ENCODE data around the gene LCN15. TPM values are rescaled to one million over a fixed set of nuclear protein-coding genes. Genes with fewer than 3 reads are reported as not detected.

LCN15 gene
- total and polyA plus RNA-seq, 2 of the 13 experiments (the other 11 are each of a cell fraction or from before 2014, with no cell fraction given), result 1.3 to 53.7 TPM

DNA sequence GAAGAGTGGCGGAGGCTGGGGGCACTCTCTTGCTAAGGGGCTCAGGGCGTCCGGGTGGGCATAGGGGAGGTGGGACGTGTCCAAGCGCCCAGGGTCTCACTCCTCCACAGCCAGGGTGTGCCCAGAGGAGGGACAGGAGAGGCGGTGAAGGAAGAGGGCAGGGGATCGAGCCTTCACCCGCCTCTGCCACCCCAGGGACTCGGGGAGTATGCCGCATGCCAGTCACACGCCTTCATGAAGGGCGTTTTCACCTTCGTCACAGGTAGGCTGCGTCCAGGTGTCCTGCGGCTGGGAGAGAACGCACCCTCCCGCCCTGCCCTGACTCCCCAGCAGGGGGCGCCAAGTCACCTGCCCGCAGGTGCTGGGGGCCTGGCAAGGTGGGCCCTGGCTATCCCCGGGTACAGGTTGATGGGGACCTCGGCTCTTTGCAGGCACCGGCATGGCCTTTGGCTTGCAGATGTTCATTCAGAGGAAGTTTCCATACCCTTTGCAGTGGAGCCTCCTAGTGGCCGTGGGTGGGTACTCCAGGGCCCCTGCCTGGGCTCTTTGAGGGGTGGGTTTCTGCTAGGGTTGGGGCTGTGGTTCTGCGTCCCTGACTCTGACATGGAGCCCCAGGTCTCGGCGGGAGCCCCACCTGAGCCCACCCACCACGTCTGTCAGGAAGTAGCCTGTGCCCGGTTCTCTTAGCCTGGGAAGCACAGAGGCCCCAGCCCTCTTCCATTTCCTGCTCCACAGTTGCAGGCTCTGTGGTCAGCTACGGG, 27.4 kb upstream of the LCN15 start (continued):
- peak; percentile 96 for TF ChIP-seq BRD4 (CRISPR knock-in tag; IDR thresholded peaks at IDR 0.05)
- TF ChIP-seq POLR2G (IDR thresholded peaks at IDR 0.05; ENCODE audit: low read depth, low read length), result peak; percentile 23; the same call in 1 of the 2 replicates
- no peak for TF ChIP-seq ZFP1 (CRISPR knock-in tag; IDR thresholded peaks at IDR 0.05)
- TF ChIP-seq LCORL (IDR thresholded peaks at IDR 0.05), result no peak
- peak; percentile 60 for TF ChIP-seq LCORL (CRISPR knock-in tag; IDR thresholded peaks at IDR 0.05)
- TF ChIP-seq, protein P1, sequence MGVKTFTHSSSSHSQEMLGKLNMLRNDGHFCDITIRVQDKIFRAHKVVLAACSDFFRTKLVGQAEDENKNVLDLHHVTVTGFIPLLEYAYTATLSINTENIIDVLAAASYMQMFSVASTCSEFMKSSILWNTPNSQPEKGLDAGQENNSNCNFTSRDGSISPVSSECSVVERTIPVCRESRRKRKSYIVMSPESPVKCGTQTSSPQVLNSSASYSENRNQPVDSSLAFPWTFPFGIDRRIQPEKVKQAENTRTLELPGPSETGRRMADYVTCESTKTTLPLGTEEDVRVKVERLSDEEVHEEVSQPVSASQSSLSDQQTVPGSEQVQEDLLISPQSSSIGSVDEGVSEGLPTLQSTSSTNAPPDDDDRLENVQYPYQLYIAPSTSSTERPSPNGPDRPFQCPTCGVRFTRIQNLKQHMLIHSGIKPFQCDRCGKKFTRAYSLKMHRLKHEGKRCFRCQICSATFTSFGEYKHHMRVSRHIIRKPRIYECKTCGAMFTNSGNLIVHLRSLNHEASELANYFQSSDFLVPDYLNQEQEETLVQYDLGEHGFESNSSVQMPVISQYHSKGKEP (CRISPR knock-in tag; IDR thresholded peaks at IDR 0.05), result peak; percentile 68; the same call in 1 of the 2 replicates
- TF ChIP-seq YEATS2 (CRISPR knock-in tag; IDR thresholded peaks at IDR 0.05; ENCODE audit: borderline replicate concordance), result no peak
- TF ChIP-seq ZNF143 (CRISPR knock-in tag; IDR thresholded peaks at IDR 0.05), result no peak
- no peak for TF ChIP-seq STAT5B (CRISPR knock-in tag; IDR thresholded peaks at IDR 0.05)
- TF ChIP-seq FIP1L1 (IDR thresholded peaks at IDR 0.05; ENCODE audit: borderline replicate concordance, insufficient read depth, low read depth, low read length), result no peak
- no peak for TF ChIP-seq MED13 (CRISPR knock-in tag; IDR thresholded peaks at IDR 0.05)
- TF ChIP-seq ZNF674 (CRISPR knock-in tag; IDR thresholded peaks at IDR 0.05; ENCODE audit: low read depth), result no peak
- no peak for TF ChIP-seq RNF2 (conservative IDR thresholded peaks at IDR 0.05; ENCODE audit: low read depth)
- 0 out of 2 replicates have a peak, but pooled peaks have one; percentile 24 for TF ChIP-seq FOXM1 (CRISPR knock-in tag; IDR thresholded peaks at IDR 0.05)
- TF ChIP-seq STAT6 (CRISPR knock-in tag; IDR thresholded peaks at IDR 0.05; ENCODE audit: borderline replicate concordance), result no peak; the same call in 1 of the 2 replicates
- TF ChIP-seq ZNF878 (CRISPR knock-in tag; IDR thresholded peaks at IDR 0.05), result no peak
- peak; percentile 65; the same call in 1 of the 2 replicates for TF ChIP-seq ZFX (CRISPR knock-in tag; IDR thresholded peaks at IDR 0.05; ENCODE audit: low read depth)
- peak; percentile 26; the same call in 1 of the 2 replicates for TF ChIP-seq NFKB2 (CRISPR knock-in tag; IDR thresholded peaks at IDR 0.05; ENCODE audit: borderline replicate concordance)
- no peak for TF ChIP-seq ZNF12 (CRISPR knock-in tag; IDR thresholded peaks at IDR 0.05)
- no peak for TF ChIP-seq PAX8 (CRISPR knock-in tag; IDR thresholded peaks at IDR 0.05; ENCODE audit: borderline replicate concordance)
- TF ChIP-seq ZKSCAN1 (IDR thresholded peaks at IDR 0.05; ENCODE audit: low read length), result no peak
- no peak for TF ChIP-seq NFAT5 (CRISPR knock-in tag; IDR thresholded peaks at IDR 0.05)
